Small intestine (tissue), 7 donors: ENCODE data around the gene ERC1. TPM values are rescaled to one million over a fixed set of nuclear protein-coding genes. Genes with fewer than 3 reads are reported as not detected.

Experiments used
- DNase-seq, 2 donors: peaks; one replicate each; pipeline versions ENCODE4 v3.0.0 to v3.0.0-alpha.2; 2013
- FAIRE-seq: peaks from 2 replicates; lab custom pipeline; 2012; peaks lifted over from hg19 to GRCh38; lab: Jason Lieb, UNC
- H3K27ac ChIP-seq, 3 donors: one replicate each; pipeline ENCODE4 v1.5.1; 2013; ENCODE audit warnings: low read length in 2 of 3, mild to moderate bottlenecking in 2 of 3, control low read depth in 1 of 3, inconsistent platforms in 1 of 3, low read depth in 1 of 3, moderate library complexity in 1 of 3
- H3K27me3 ChIP-seq, 3 donors: one replicate each; pipeline ENCODE4 v1.6.1; 2013; ENCODE audit warnings: low read length in 3 of 3, inconsistent platforms in 1 of 3; ENCODE audit not compliant: control insufficient read depth in 3 of 3, insufficient read depth in 3 of 3
- H3K36me3 ChIP-seq, 3 donors: one replicate each; pipeline ENCODE4 v1.6.1; 2013; ENCODE audit warnings: low read length in 3 of 3, inconsistent platforms in 1 of 3, low read depth in 1 of 3, mild to moderate bottlenecking in 1 of 3, moderate library complexity in 1 of 3; ENCODE audit not compliant: control insufficient read depth in 3 of 3, insufficient read depth in 2 of 3
- H3K4me1 ChIP-seq, 3 donors: one replicate each; pipeline ENCODE4 v1.6.1; 2013; ENCODE audit warnings: low read length in 2 of 3, inconsistent platforms in 1 of 3, low read depth in 1 of 3, mild to moderate bottlenecking in 1 of 3, moderate library complexity in 1 of 3; ENCODE audit not compliant: control insufficient read depth in 3 of 3, insufficient read depth in 2 of 3
- H3K4me3 ChIP-seq, 3 donors: one replicate each; pipeline ENCODE4 v1.5.1; 2013; ENCODE audit warnings: low read length in 3 of 3, control low read depth in 1 of 3, inconsistent platforms in 1 of 3, low read depth in 1 of 3, mild to moderate bottlenecking in 1 of 3, moderate library complexity in 1 of 3
- H3K9me3 ChIP-seq, 2 donors: one replicate each; pipeline ENCODE4 v1.6.1; 2013; ENCODE audit warnings: low read depth in 1 of 2, low read length in 1 of 2; ENCODE audit not compliant: control insufficient read depth in 2 of 2, insufficient read depth in 1 of 2
- WGBS, 3 donors: extraction: QIAGEN DNeasy Blood & Tissue Kit; methylation state at CpG; one replicate each; pipeline ENCODE4 v1.1.7; 2013; 5-methylcytosine and 5-hydroxymethylcytosine counted together
- polyA plus RNA-seq, 4 donors: library from polyadenylated mRNA; stranded (reverse) in 3 of 4; unstranded in 1 of 4; fragments of 200-250 nt in 3 of 4; fragments of 120-200 nt in 1 of 4; gene quantifications; one replicate each; pipeline versions ENCODE4 v1.2.1 to v1.2.3, GENCODE V29; 2013
- donor health status: healthy with polysubstance abuse.
- donor health status: control.
- donor health status: control.
- donor health status: Bipolar disorder and iron deficiency.
- donor health status: healthy.

The ERC1 gene
- polyA plus RNA-seq, 4 donors = 1.8 to 16.7 (median 6.1) TPM

GRCh38 chr12:1517734-1518525, 526.9 kb downstream of the ERC1 start:
- WGBS, 3 donors = 73 to 81% (median 78%) methylated on average over 8 of the region's 8 CpGs
- Histone ChIP-seq H3K27me3 (peaks cover 0 to 3% (median 2%) of the 10 kb centered on the region in 3 donors), H3K9me3 (no peaks in the 10 kb centered on the region), H3K27ac (no peak overlapping the region), H3K4me3 (no peak overlapping the region), H3K4me1 (peaks cover 0 to 9% (median 0%) of the 10 kb centered on the region in 3 donors), H3K36me3 (no peaks in the 10 kb centered on the region)
- no peak for FAIRE-seq
- DNase-seq = no peak

GRCh38 chr12:1518591-1519516, 527.8 kb downstream of the ERC1 start:
- peaks cover 0 to 9% (median 0%) of the 10 kb centered on the region in 3 donors for H3K4me1 ChIP-seq
- H3K9me3 ChIP-seq = no peaks in the 10 kb centered on the region
- DNase-seq (no peak), FAIRE-seq (no peak)
- 16 to 48% (median 26%) methylated on average over 22 to 29 of the region's 29 CpGs for WGBS, 3 donors
- no peak overlapping the region for H3K27ac ChIP-seq
- H3K36me3 ChIP-seq = no peaks in the 10 kb centered on the region
- no peak overlapping the region for H3K4me3 ChIP-seq
- peaks cover 0 to 7% (median 3%) of the 10 kb centered on the region in 3 donors for H3K27me3 ChIP-seq

- H3K27me3 ChIP-seq = peaks cover 0 to 12% (median 3%) of the 10 kb centered on the region in 3 donors
- no peak overlapping the region for H3K4me3 ChIP-seq
- DNase-seq (no peak), FAIRE-seq (no peak)
- peaks cover 0 to 9% (median 0%) of the 10 kb centered on the region in 3 donors for H3K4me1 ChIP-seq
- 24 to 51% (median 29%) methylated on average over 5 of the region's 5 CpGs for WGBS, 3 donors
- H3K36me3 ChIP-seq = no peaks in the 10 kb centered on the region
- no peaks in the 10 kb centered on the region for H3K9me3 ChIP-seq
- no peak overlapping the region for H3K27ac ChIP-seq
Observed at GRCh38 chr12:1519642-1520041, 528.6 kb downstream of the ERC1 start.

- H3K27ac ChIP-seq = no peak overlapping the region
- H3K4me1 ChIP-seq = peaks cover 0 to 9% (median 0%) of the 10 kb centered on the region in 3 donors
- H3K9me3 ChIP-seq = no peaks in the 10 kb centered on the region
- peaks cover 0 to 21% (median 7%) of the 10 kb centered on the region in 3 donors for H3K27me3 ChIP-seq
- DNase-seq = no peak
- WGBS, 3 donors = 86 to 92% (median 91%) methylated on average over 8 of the region's 8 CpGs
- no peaks in the 10 kb centered on the region for H3K36me3 ChIP-seq
- FAIRE-seq = no peak
- H3K4me3 ChIP-seq = no peak overlapping the region
Observed at GRCh38 chr12:1523046-1523445, 532.0 kb downstream of the ERC1 start.

GRCh38 chr12:1523558-1524050, 532.6 kb downstream of the ERC1 start:
- WGBS, 3 donors = 61 to 72% (median 70%) methylated on average over 11 to 13 of the region's 13 CpGs

GRCh38 chr12:1525858-1526257, 534.8 kb downstream of the ERC1 start:
- DNase-seq (no peak), FAIRE-seq (no peak)
- 71 to 82% (median 73%) methylated on average over 10 of the region's 10 CpGs for WGBS, 3 donors
- Histone ChIP-seq H3K4me1 (no peaks in the 10 kb centered on the region), H3K9me3 (no peaks in the 10 kb centered on the region), H3K27ac (no peak overlapping the region), H3K27me3 (peaks cover 4 to 32% (median 13%) of the 10 kb centered on the region in 3 donors), H3K36me3 (no peaks in the 10 kb centered on the region), H3K4me3 (no peak overlapping the region)

More at GRCh38 chr12:1523558-1524050, 532.6 kb downstream of the ERC1 start:
- Histone ChIP-seq H3K4me3 (no peak overlapping the region), H3K27ac (no peak overlapping the region), H3K27me3 (peaks cover 0 to 23% (median 8%) of the 10 kb centered on the region in 3 donors), H3K4me1 (peaks cover 0 to 9% (median 0%) of the 10 kb centered on the region in 3 donors), H3K9me3 (no peaks in the 10 kb centered on the region), H3K36me3 (no peaks in the 10 kb centered on the region)
- DNase-seq (no peak), FAIRE-seq (no peak)

GRCh38 chr12:1527789-1528188, 536.8 kb downstream of the ERC1 start:
- no peak for FAIRE-seq

GRCh38 chr12:1528791-1529190, 537.8 kb downstream of the ERC1 start:
- FAIRE-seq (no peak), DNase-seq (peak in 1 of 2 donors; percentile 41)
- Histone ChIP-seq H3K4me3 (no peak overlapping the region), H3K27ac (no peak overlapping the region), H3K36me3 (no peaks in the 10 kb centered on the region), H3K9me3 (no peaks in the 10 kb centered on the region), H3K27me3 (peaks cover 5 to 53% (median 20%) of the 10 kb centered on the region in 3 donors), H3K4me1 (no peaks in the 10 kb centered on the region)
- 15 to 75% (median 31%) methylated on average over 3 of the region's 3 CpGs for WGBS, 3 donors

More at GRCh38 chr12:1527789-1528188, 536.8 kb downstream of the ERC1 start:
- H3K4me1 ChIP-seq = no peaks in the 10 kb centered on the region
- no peak for DNase-seq
- no peaks in the 10 kb centered on the region for H3K9me3 ChIP-seq
- WGBS, 3 donors = 60 to 65% (median 62%) methylated on average over 4 of the region's 4 CpGs
- H3K36me3 ChIP-seq = no peaks in the 10 kb centered on the region
- H3K27ac ChIP-seq = no peak overlapping the region
- peaks cover 4 to 48% (median 20%) of the 10 kb centered on the region in 3 donors for H3K27me3 ChIP-seq
- H3K4me3 ChIP-seq = no peak overlapping the region
